Jurkat, Clone E6-1 (cell line): ENCODE data around the gene NCMAP.
"Not testable (repeated sequence)": the region's sequence is repeated elsewhere in the genome, so short reads cannot be mapped to it uniquely, and the experiment has no call there.

Source experiments
- DNase-seq: peaks from one replicate; pipeline ENCODE4 v3.0.0-alpha.2; 2011; ENCODE audit warnings: low read depth, low spot score
- H3K4me3 ChIP-seq: 2 replicates; pipeline ENCODE4 v1.5.1; 2011; ENCODE audit warnings: mild to moderate bottlenecking, low read length, control low read depth, moderate library complexity

NCMAP gene

DNA sequence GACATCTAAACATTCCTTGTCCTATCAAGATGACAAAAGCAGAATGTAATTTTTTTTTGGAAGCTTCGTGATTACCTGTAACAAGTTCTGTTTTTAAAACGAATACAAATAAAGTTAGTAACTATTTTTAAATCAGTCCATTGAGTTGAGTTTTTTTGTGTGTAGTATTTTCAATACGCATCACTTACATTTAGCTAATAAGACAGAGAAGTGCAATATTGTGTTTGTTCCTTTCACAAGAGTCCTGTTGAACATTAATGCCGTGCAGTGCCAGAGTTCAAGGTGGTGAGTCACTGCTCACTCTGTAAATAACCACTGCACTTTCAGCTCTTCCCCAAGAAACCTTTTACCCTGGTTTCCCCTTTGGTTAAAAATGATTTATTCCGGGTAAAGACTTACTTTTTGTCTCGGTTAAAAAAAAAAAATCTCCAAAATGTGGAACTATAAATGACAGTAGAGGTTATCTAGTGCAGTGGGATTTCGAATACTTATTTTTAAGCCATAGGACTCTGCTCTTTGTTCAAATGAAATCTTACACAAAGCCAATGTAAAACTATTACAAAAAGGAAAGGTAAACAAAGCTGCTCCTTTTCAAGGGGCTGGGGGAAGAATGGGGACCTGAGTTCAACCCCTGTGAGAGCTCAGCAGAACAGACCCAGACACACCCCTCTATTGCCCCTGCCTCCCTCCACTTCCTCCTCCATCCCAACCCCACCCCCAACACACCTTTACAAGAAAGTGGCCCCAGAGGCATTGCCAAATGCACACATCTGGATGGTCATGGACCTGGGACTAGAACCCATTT, 14.8 kb upstream of the NCMAP start:
- no peak overlapping the region for H3K4me3 ChIP-seq

DNA sequence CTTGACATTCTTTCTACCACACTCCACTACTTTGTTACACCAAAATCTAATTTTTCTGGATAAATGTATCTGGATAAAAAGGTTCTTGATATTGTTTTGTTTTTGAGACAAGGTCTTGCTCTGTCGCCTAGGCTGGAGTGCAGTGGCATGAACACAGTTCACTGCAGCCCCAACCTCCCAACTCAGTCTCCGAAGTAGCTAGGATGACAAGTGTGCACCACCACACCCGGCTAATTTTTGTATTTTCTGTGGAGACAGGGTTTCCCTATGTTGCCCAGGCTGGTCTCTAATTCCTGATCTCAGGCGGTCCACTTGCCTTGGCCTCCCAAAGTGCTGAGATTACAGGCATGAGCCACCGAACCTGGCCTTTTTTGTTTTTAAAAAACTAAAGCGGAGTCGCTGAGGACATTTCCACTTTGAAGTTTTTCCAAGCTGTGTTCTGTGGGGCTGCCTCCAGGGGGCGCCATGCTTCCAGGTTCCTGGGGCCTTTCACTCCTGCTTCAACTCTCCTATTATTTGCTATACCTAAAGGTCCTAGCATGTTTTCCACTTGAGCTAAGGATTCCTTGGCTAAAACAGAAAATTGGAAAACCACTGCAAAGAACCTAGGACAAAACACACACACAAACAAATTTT, 14.1 kb upstream of the NCMAP start:
- DNase-seq: no peak
- H3K4me3 ChIP-seq: no peak overlapping the region

More for the DNA sequence above, 14.8 kb upstream of the NCMAP start:
- no peak for DNase-seq

DNA sequence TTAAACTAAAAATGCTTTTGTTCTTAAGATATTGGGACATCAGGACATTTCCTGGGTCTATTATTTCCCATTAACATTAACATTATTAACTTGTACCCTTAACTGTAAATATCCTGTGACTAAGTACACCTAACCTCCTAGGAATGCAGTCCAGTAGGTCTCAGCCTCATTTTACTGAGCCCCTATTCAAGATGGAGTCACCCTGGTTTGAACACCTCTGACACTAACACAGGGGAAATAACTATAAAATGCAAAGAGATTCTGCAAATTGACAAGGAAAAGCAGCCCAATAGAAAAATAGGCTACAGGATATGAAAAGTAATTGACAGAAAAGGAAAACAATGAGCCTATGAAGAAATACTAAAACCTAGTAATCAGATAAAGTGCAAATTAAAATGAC, 11.6 kb upstream of the NCMAP start:
- no peak for DNase-seq
- H3K4me3 ChIP-seq: no peak overlapping the region

DNA sequence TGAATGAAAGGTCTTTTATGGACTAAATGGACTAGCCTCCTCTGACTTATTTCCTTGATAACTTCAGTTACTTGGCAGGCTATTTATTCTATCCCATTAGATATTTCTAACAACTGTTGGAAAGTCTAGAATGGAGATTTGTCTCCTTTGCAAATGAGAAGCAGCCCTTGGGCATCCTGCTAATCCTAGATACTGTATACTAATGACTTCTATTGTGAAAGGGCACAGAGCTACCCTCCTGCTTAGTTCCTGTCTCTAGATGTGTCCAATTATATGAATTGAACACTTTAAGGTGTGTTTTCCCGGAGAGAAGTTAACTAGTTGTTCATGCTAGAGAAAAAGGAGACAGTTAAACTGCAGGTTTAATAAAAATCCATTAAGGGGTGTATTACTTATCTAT, 10.2 kb upstream of the NCMAP start:
- no peak overlapping the region for H3K4me3 ChIP-seq
- DNase-seq: no peak

DNA sequence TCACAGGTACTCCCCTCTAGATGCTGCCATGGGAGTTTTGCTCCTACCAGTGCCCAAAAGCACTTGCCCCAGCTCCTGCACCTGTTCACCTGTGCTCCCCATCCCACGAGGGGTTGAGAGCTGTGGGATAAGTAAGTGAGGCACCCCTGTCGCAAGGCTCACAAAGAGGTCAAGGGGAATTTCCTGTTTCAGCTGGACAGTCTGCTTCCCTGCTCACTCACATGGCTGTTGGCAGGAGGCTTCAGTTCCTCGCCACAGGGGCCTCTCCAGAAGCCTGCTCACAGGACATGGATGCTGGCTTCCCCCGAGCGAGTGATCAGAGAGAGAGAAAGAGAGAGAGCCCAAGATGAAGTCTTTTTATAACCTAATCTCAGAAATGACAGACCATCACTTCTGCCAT, 8.7 kb upstream of the NCMAP start:
- DNase-seq: no peak
- H3K4me3 ChIP-seq: no peak overlapping the region

DNA sequence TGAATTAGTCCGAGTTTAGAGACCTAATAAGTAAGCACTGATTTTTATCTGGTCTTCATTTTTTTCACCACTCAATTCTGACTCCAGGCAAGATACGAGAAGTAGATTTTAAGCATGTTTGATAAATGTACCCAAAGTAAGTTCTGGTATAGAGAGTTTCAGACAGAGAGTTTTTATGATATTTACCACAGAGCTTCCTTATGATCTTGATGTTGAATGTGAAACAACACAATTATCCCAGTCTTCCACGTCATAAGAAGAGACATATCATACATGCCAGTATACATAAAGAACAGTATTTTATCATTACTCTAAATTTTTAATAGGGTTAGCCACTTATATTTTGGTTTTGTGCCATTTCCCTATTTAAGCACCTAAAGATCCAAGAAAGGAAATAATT, 7.8 kb upstream of the NCMAP start:
- no peak for DNase-seq
- no peak overlapping the region for H3K4me3 ChIP-seq

DNA sequence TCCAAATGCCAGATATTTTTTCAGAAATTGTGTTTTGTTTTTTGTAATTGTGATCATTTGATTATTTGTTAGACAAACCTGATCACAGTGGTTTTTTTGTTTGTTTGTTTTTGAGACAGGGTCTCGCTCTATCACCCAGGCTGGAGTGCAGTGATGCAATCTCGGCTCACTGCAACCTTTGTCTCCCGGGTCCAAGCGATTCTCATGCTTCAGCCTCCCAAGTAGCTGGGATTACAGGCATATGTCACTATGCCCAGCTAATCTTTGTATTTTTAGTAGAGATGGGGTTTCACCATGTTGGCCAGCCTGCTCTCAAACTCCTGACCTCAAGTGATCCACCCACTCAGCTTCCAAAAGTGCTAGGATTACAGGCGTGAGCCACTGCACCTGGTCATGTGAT, 6.7 kb upstream of the NCMAP start:
- not testable (repeated sequence) for DNase-seq, H3K4me3 ChIP-seq

DNA sequence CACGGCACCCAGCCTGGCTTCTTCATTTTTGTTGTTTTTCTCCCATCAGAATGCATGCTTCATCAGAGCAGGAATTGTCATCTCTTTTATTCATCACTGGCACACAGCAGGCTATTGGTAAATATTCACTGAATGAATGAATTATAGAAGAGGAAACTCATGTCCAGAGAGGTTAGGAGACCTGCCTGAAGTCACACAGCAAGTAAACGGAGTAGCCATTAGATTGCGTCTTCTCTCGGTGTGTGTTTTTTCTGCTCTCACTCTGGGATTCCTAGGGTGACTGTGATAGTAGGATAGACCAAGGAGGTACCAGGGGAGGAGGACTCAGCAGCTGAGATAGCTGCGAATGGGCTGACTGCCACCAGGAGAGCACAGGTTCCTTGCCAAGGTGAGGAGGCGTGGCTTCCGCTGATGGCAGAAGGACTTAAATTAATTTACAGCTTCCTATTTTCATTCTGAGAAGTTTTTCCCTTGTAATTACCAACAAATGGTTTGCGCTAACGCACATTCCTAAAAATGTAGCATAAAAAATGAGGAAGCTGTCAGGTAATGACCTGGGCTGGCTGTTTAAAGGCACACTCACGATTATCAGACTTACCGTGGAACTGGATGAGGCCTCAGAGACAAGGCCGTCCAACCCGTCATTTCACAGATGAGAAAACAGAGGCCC, 4.5 kb upstream of the NCMAP start:
- H3K4me3 ChIP-seq: no peak overlapping the region
- no peak for DNase-seq

DNA sequence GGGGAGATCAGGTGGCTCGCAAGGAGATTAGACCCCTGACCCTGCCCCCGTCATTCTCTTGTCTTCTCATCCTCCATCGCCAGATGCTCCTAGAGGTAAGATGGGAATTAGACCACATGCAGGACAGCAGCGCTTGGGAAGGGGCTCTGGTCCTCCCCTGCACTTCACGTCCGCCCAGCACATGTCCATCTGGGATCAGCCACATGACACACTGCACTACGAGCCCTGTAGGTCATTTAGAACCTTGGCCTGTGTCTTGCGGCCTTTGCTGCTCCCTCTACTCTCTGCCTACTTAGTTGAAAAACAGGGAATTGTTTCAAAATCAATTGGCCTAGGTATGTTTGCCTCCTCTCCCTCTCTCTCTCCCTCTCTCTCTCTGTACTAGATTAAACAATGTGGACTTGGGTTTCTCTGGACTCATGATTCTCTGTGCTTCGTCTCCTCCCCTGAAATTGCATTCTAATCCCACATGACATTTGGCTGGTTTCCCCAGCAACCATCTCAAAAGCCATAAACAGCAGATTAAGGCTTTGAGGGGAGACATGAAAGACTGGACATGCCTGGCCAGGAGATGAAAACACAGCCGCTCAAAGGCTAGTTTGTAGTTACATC, 3.8 kb upstream of the NCMAP start:
- H3K4me3 ChIP-seq: no peak overlapping the region
- no peak for DNase-seq

DNA sequence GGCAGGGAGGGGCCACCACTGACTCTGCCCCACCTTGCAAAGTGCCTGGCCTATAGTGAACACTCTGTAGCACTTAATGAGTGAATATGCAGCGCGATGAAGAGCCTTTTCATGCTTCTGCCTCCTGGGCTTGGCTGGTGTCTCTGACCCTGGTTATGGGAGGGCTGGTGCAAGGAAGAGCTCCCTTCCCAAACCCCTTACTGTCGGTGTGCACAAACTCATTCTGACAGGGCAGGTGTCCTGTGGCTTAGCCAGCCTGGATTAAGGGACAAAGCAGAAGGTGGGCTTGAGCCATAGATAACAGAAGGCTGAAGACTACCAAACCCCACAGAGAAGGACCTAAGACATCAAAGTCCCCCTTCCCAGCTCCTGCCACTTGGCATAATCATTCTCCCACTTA, 2.0 kb upstream of the NCMAP start:
- no peak for DNase-seq
- no peak overlapping the region for H3K4me3 ChIP-seq

DNA sequence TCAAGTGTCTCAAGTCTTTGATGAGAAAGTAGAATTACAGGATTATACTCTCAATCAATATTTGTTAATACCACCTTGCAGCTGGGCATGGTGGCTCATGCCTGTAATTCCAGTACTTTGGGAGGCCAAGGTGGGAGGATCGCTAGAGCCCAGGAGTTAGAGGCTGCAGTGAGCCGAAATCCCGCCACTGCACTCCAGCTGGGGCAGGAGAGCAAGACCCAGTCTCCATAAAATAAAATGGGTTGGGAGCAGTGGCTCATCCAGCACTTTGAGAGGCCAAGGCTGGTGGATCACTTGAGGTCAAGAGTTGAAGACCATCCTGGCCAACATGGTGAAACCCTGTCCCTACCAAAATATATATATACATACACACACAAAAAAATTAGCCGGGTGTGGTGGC, 1.2 kb upstream of the NCMAP start:
- H3K4me3 ChIP-seq: no peak overlapping the region
- no peak for DNase-seq

DNA sequence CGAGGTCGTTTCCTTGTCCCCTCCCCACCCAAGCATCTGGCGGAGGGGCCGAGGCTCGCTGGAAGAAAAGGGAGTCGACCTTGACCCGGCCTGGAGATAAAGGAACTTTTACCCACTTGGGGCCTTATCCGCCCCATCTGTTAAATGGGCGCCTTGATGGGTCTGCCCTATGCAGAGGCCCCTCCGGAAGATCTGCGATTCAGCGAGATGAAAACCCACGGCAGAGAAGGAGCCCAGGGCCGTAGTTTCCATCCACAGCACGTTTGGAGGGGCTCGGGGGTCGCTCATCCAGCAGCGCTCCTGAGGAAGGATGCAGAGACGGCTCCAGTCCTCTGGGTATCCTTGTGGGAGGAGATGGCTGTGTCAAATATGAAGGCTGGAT, 518 bp downstream of the NCMAP start:
- no peak for DNase-seq
- H3K4me3 ChIP-seq: no peak overlapping the region

DNA sequence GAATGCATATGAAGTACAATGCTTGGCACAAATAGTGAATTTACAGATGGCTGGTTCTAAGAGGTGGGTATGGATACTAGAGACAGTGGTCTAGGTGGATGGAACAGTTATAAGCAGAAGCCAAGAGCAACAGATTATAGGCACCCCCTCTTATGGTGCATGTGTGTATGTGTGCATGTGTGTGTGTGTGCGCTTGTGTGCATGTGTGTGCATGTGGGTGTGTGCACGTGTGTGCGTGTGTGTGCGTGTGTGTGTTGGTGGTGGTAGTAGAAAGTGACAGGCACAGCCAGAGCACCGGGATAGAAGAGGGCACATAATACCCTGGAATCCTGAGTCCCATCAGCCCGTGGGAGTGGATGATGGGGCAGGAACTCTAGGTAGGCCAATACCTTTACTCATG, 1.3 kb downstream of the NCMAP start:
- no peak for DNase-seq
- H3K4me3 ChIP-seq: no peak overlapping the region

DNA sequence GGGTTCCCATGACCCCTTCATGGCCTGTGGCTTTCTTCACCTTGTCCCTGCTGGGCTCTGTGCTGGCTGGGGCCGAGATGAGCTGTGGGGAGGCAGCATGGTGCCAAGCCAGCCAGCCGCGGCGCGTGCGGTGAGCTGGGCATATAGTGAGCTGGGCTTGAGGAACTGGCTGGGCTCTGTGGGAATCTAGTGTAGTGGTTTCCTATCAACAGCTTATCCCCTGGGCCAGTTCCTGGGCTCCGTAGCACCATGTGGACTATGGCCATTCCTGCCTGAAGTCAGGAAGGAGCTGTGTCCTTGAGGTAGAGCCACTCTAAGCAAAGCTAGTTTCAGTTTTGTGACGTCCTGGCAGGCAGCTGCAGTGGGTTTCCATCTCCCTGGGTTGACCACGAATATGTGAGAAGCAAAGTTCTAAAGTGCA, 1.8 kb downstream of the NCMAP start:
- DNase-seq: no peak
- H3K4me3 ChIP-seq: no peak overlapping the region

DNA sequence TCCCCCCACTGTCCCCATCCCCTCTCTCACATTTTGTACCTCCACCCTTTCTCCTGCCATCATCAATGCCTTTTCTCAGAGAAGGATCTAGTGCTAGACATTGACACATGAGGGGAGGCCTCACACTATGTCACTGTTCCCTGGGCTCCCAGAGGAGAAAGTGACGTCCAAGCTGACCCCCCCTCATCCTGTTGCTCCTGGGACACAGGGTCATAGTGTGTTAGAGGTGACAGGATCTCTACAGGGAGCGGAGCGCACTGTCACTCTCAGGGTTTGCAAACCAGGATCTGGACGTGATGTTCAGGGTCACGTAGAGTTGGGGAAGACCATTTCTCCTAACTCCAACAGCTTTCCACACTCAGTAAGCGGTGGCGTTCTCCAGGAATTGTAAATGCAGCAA, 2.6 kb downstream of the NCMAP start:
- no peak for DNase-seq
- H3K4me3 ChIP-seq: no peak overlapping the region

DNA sequence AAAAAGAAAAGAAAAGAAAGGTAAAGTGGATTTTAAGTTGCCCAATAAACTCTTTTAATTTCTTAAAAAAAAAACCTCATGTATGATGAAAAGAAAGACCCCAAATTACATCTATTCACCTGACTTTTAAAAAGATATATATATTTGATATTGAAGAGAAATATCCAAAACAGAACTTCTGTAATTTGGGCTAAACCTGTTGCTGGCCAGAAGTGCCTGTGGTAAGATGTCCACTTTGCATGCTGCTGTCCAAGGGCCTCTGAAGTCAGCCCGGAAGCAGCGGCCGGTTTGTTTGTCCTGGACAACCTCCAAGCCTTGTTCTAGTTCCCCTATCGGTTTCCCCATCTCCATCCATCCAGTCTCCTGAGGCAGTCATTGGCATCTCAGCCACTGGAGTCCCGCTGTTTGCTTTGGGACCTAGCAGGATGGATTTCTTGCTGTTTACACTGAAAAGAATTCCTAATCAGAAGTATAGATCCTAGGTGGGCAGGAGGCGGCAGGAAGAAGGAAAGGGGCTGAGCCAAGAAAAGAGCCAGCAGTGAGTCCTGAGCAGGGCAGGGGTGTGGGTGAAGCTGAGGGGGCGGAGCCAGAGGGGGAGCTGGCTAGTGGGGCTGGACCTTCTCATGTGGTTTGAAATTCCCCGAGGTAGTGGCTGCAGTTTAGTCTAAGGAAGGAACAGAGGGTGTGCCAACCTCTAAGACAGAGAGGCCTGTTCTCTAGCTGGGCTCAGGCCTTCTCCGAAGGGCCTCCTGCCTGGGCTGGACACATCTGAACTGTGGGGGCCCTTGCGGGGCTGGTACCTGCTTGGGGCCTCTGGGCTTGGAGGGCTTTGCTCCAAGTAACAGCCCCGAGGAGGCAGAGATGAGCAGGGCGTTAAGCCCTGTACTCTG, 3.3 kb downstream of the NCMAP start:
- no peak for DNase-seq
- no peak overlapping the region for H3K4me3 ChIP-seq

DNA sequence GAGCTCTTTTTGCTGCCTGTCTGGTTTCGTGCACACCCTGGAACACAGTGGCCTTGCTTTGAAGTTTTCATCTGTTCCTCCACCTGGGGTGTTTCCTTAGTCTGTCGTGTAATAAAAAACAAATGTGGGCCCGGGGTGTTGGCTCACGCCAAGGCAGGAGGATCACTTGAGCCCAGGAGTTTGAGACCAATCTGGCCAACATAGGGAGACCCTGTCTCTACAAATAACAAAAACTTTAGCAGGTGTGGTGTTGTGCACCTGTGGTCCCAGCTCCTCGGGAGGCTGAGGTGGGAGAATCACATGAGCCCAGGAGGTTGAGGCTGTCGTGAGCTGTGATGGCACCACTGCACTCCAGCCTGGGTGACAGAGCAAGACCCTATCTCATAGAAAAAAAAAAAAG, 4.5 kb downstream of the NCMAP start:
- DNase-seq: no peak
- H3K4me3 ChIP-seq: no peak overlapping the region

DNA sequence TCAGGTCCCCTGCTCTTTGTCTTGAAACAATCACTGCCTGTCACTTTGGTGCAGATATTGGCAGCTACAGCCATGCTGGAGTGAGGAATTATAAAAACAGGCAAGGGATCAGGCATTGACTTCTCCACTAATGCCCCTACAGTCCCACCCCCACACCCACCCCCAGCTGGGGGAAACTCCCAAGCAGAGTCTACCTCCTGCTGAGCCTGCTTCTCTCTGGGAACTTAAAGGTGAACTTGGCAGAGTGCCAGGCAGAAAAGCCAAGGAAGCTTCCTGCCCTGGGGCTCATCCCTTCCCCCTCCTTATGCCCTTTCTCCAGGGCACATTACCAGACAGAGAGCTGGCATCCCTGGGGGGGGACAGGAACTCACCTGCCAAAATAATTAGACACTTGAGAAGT, 6.7 kb downstream of the NCMAP start:
- DNase-seq: no peak

DNA sequence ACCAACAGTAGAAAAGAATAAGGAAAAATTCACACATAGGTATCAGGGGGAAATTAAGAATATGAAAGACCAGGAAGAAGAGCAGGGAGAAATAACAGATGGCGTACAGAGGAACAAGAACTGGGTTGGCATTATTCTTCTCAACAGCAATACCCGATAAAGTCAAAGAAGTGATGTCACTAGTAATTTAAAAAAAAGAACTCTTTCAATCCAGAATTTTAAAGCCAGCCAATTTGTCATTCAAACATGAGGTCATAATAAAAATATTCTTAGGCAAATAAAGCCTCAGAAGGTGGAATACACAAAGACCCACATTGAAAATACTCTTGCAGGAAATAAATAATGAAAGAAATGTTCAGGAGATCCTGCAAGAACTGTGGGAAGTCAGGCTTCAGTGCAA, 8.8 kb downstream of the NCMAP start:
- DNase-seq: no peak

More for the DNA sequence above, 6.7 kb downstream of the NCMAP start:
- H3K4me3 ChIP-seq: no peak overlapping the region

More for the DNA sequence above, 8.8 kb downstream of the NCMAP start:
- no peak overlapping the region for H3K4me3 ChIP-seq
